ENCODE measurements around the gene HDGF. TPM values are rescaled to one million over a fixed set of nuclear protein-coding genes. Genes with fewer than 3 reads are reported as not detected.
"Not testable (repeated sequence)": the region's sequence is repeated elsewhere in the genome, so short reads cannot be mapped to it uniquely, and the experiment has no call there.

The HDGF gene
- total RNA-seq, 1 experiment from 2014 or later = 325 TPM

- ChIA-PET POLR2A (no interaction called here), CTCF (no interaction called here)
- H3K36me3 ChIP-seq (ENCODE audit: control insufficient read depth, insufficient read depth, low read length) = no peaks in the 10 kb centered on the region
- H3K27ac ChIP-seq (ENCODE audit: low read length) = no peak overlapping the region
- TF ChIP-seq POLR2AphosphoS5 (IDR thresholded peaks at IDR 0.05; ENCODE audit: low read depth, low read length) = no peak
- no peaks in the 10 kb centered on the region for H3K9me3 ChIP-seq (ENCODE audit: control insufficient read depth, insufficient read depth, low read depth, low read length)
- intact Hi-C loops (cut with micrococcal nuclease; ENCODE audit: unreplicated experiment) (no loop called here), in situ Hi-C loops (cut with HindIII; ENCODE audit: low pct_unique_long_range_greater_than_20kb, low sequenced_read_pairs) (no loop called here)
- no peak overlapping the region for H3K4me3 ChIP-seq (ENCODE audit: low read depth in 2 of 2, low read length in 2 of 2)
- DNase-seq (ENCODE audit: low read depth, low spot score) (no peak), ATAC-seq (peak; percentile 58)
- BruUV-seq (replicated peaks) = no TSS peak
- H3K27me3 ChIP-seq (ENCODE audit: control insufficient read depth, insufficient read depth, low read length) = no peaks in the 10 kb centered on the region
- no peaks in the 10 kb centered on the region; the same call in 1 of the 2 replicates for H3K4me1 ChIP-seq (ENCODE audit: control insufficient read depth, insufficient read depth, low read length)
These were observed 8.8 kb upstream of the HDGF start for GRCh38 chr1:156760092-156760795.

GRCh38 chr1:156757572-156758253 is 6.2 kb upstream of the HDGF start:
- POLR2A ChIA-PET; ATAC-seq; H3K27me3 ChIP-seq (ENCODE audit: control insufficient read depth, insufficient read depth, low read length); H3K36me3 ChIP-seq (ENCODE audit: control insufficient read depth, insufficient read depth, low read length); H3K4me3 ChIP-seq (ENCODE audit: low read depth in 2 of 2, low read length in 2 of 2); in situ Hi-C loops (cut with HindIII; ENCODE audit: low pct_unique_long_range_greater_than_20kb, low sequenced_read_pairs); H3K27ac ChIP-seq (ENCODE audit: low read length); H3K4me1 ChIP-seq (ENCODE audit: control insufficient read depth, insufficient read depth, low read length); intact Hi-C loops (cut with micrococcal nuclease; ENCODE audit: unreplicated experiment); DNase-seq (ENCODE audit: low read depth, low spot score); H3K9me3 ChIP-seq (ENCODE audit: control insufficient read depth, insufficient read depth, low read depth, low read length); BruUV-seq (replicated peaks): not testable (repeated sequence)
- CTCF ChIA-PET = interaction anchor here (0.7 kb wide), 1 partner anchor 84 kb away, joined by 4 read pairs; no protein-coding TSS in a partner anchor

GRCh38 chr1:156756355-156756754 is 4.9 kb upstream of the HDGF start:
- TF ChIP-seq, protein P1, sequence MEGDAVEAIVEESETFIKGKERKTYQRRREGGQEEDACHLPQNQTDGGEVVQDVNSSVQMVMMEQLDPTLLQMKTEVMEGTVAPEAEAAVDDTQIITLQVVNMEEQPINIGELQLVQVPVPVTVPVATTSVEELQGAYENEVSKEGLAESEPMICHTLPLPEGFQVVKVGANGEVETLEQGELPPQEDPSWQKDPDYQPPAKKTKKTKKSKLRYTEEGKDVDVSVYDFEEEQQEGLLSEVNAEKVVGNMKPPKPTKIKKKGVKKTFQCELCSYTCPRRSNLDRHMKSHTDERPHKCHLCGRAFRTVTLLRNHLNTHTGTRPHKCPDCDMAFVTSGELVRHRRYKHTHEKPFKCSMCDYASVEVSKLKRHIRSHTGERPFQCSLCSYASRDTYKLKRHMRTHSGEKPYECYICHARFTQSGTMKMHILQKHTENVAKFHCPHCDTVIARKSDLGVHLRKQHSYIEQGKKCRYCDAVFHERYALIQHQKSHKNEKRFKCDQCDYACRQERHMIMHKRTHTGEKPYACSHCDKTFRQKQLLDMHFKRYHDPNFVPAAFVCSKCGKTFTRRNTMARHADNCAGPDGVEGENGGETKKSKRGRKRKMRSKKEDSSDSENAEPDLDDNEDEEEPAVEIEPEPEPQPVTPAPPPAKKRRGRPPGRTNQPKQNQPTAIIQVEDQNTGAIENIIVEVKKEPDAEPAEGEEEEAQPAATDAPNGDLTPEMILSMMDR (IDR thresholded peaks at IDR 0.05) = no peak
- TF ChIP-seq, protein P2, sequence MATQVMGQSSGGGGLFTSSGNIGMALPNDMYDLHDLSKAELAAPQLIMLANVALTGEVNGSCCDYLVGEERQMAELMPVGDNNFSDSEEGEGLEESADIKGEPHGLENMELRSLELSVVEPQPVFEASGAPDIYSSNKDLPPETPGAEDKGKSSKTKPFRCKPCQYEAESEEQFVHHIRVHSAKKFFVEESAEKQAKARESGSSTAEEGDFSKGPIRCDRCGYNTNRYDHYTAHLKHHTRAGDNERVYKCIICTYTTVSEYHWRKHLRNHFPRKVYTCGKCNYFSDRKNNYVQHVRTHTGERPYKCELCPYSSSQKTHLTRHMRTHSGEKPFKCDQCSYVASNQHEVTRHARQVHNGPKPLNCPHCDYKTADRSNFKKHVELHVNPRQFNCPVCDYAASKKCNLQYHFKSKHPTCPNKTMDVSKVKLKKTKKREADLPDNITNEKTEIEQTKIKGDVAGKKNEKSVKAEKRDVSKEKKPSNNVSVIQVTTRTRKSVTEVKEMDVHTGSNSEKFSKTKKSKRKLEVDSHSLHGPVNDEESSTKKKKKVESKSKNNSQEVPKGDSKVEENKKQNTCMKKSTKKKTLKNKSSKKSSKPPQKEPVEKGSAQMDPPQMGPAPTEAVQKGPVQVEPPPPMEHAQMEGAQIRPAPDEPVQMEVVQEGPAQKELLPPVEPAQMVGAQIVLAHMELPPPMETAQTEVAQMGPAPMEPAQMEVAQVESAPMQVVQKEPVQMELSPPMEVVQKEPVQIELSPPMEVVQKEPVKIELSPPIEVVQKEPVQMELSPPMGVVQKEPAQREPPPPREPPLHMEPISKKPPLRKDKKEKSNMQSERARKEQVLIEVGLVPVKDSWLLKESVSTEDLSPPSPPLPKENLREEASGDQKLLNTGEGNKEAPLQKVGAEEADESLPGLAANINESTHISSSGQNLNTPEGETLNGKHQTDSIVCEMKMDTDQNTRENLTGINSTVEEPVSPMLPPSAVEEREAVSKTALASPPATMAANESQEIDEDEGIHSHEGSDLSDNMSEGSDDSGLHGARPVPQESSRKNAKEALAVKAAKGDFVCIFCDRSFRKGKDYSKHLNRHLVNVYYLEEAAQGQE (IDR thresholded peaks at IDR 0.05; ENCODE audit: insufficient read depth in 1 of 2, low read depth in 2 of 2, low read length in 1 of 2) = no peak
- TF ChIP-seq SIN3A (IDR thresholded peaks at IDR 0.05; ENCODE audit: borderline replicate concordance, insufficient read depth, low read depth, low read length) (no peak), POLR2AphosphoS5 (IDR thresholded peaks at IDR 0.05; ENCODE audit: low read depth, low read length) (no peak), TCF7L2 (IDR thresholded peaks at IDR 0.05; ENCODE audit: low read depth, low read length) (no peak)
- DNase-seq (ENCODE audit: low read depth, low spot score) (no peak), ATAC-seq (no peak)
- H3K36me3 ChIP-seq (ENCODE audit: control insufficient read depth, insufficient read depth, low read length) = no peaks in the 10 kb centered on the region
- H3K9me3 ChIP-seq (ENCODE audit: control insufficient read depth, insufficient read depth, low read depth, low read length) = no peaks in the 10 kb centered on the region
- H3K27ac ChIP-seq (ENCODE audit: low read length) = no peak overlapping the region
- ChIA-PET POLR2A (interaction anchor here (0.8 kb wide), 1 partner anchor 11 kb away, joined by 3 read pairs; the partner anchor contains the start of gene PRCC), CTCF (interaction anchor here (0.7 kb wide), 1 partner anchor 67 kb away, joined by 4 read pairs; no protein-coding TSS in a partner anchor)
- H3K4me1 ChIP-seq (ENCODE audit: control insufficient read depth, insufficient read depth, low read length) = peaks cover 9% of the 10 kb centered on the region
- BruUV-seq (replicated peaks) = no TSS peak
- intact Hi-C loops (cut with micrococcal nuclease; ENCODE audit: unreplicated experiment) = no loop called here
- no peaks in the 10 kb centered on the region for H3K27me3 ChIP-seq (ENCODE audit: control insufficient read depth, insufficient read depth, low read length)
- in situ Hi-C loops (cut with HindIII; ENCODE audit: low pct_unique_long_range_greater_than_20kb, low sequenced_read_pairs) = no loop called here
- no peak overlapping the region for H3K4me3 ChIP-seq (ENCODE audit: low read depth in 2 of 2, low read length in 2 of 2)
